ENCODE results near the gene NAA50.
A peak's percentile ranks its signal among the peaks of the same experiment; 100 is the strongest.

NAA50 gene

GRCh38 chr3:113684271-113684819 is 61.7 kb downstream of the NAA50 start:
- DNase-seq = peak in 1 of 2 donors; percentile 7

GRCh38 chr3:113678773-113679172 is 67.3 kb downstream of the NAA50 start:
- DNase-seq = no peak

- DNase-seq = no peak
Measured at GRCh38 chr3:113677737-113678136, 68.3 kb downstream of the NAA50 start.

- no peak for DNase-seq
Measured at GRCh38 chr3:113676261-113676660, 69.8 kb downstream of the NAA50 start.

DNA sequence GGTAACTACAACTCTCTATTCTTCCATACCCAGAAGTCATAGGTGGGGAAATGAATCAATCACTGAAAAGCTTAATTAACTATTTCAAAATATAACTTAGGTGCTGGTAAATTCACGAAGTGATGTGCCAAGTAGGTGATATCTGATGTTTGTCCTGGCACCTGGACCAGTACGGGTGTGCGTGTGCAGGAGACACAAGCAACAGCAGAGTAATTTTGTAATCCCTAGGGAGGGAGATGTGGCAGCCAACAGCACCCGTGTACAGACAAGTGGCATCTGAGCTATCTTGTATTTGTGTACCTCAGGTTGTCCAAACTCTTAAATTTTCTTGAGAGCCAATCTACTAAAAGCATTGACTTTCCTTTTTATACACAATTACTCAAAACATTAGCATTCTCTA is 72.5 kb downstream of the NAA50 start:
- no peak for DNase-seq

DNA sequence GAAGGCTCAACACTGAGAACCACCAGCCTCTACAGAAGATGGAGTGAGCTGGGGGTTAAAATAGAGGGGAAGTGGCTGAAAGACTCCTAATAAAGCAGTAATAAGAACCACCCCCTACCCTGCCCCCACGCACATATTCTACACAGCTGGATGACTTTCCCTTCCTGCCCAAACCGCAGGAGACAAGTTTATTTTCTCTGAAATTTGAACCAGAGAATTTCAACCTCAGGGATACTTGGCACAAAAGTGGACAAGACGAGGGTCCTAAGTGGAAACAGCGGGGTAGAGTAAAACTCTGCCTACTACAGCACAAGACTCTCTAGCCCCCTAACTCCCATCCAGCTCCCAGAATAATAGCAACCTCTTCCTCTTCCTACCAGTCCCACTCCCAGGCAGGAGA is 78.0 kb downstream of the NAA50 start:
- no peak for DNase-seq

Measured in bone marrow (tissue), 2 donors.